HG03175 (cell line): ENCODE results near the gene FZR1.

Source experiments
- ATAC-seq: cut with Tn5 transposase; IDR thresholded peaks from one replicate; pipeline ENCODE4 v1.9.1; 2021; ENCODE audit warnings: mild to moderate bottlenecking, moderate library complexity; ENCODE audit not compliant: unreplicated experiment

The FZR1 gene

DNA sequence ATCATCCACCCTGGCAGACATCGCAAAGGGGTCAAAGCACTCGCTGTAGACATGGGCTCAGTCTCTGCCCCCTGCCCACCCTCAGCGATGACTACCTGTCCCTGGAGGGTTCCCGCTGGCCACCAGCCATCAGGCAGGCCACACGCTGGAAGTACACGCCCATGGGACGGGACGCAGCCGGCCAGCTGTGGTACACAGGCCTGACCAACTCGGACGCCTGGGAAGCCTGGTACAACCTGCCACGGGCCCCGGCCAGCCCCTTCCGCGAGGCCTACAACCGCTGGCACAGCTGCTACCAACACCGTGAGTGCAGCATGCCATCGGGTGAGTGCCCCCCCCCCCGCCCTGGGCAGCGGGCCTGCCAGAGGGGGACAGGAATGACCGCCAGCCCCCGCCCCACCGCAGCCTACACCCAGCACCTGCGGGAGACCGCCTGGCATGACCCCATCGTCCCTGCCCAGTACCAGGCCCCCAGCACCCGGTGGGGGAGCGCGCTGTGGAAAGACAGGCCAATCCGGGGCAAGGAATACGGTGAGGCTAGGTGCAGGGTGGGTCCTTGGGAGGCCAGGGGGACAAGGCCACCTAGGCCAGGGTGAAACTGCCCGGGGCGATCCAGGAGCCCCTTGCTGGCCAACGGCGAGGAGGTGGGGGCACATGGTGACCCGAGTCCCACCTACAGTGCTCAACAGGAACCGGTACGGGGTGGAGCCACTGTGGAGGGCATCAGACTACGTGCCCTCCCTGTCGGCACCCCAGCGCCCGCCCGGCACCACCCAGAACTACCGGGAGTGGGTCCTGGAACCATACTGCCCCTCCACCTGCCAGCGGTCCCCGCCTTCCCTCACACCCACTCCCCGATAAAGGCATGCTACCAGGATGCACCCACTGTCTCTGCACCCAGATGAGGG, 37.3 kb downstream of the FZR1 start:
- no peak for ATAC-seq

DNA sequence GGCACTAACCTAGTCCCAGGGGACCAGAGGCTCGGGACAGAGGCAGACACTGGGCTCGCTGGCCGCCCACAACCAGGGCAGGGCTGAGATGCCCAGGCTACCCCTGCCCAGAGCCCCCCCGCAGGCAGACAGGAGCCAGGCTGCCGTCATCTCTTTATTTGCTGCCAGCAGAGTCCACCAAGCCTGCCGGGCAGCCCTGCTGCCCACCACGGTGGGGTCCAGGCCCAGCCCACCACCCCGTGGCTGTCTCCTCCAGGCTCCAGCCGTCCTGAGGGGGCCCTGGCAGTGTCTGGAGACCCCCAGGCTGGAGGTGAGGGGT, 37.9 kb downstream of the FZR1 start:
- ATAC-seq, result no peak

DNA sequence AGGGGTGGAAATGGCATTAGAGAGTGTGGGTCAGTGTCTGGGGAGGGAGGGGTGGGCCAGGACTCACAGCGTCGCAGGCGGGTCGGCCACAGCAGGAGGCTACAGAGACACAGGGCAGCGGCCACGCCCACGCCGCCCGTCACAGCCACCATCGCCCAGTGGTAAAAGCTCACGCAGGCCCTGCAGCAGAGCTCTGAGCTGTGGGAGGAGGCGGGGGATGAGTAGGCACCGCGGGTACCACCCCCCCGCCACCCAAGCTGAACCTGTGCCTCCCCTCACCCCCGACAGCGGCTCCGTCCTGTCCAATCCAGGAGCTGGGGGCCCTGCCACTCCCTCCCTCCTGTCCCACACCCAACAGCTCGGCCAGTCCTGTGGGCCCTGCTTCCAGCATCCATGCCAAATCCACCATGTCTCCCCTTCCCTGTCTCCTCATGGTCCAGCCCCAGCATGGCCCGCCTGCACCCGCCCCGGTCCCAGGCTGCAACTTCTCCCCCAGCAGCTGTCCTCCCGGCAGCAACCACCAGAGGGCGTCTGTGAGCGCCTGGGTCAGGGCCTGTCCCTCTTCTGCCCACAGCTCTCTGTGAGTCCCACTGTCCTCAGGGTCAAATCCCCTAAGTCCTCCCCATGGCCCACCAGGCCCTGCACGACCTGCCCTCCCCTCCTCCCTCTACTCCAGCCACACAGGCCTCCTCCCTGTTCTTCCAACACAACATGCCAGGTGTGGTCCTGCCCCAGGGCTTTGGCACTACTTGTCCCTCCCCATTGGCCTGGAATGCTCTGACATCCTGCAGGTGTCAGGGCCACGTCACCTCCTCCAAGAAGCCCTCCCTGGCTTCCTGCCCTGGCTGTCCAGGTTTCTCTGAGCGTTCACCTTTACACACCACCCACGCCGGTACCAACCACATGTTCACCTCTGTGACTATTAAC, 38.9 kb downstream of the FZR1 start:
- ATAC-seq, result no peak

DNA sequence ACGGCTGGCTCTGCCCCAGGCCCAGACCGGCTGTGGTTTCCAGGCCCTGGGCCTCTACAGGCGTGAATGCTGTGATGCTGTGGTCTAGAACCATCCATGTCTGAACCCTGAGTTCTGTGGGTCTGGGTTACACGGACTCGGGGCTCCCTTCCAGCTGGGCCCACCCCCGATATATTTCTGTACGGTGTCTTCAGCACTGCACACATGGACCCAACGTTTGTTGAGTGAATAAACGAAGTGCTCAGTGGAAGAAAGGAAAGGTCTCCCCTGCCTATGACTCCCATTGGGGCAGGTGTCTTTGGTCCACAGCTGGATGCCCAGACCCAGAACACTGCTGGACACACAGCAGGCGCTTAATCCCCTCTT, 39.5 kb downstream of the FZR1 start:
- no peak for ATAC-seq

DNA sequence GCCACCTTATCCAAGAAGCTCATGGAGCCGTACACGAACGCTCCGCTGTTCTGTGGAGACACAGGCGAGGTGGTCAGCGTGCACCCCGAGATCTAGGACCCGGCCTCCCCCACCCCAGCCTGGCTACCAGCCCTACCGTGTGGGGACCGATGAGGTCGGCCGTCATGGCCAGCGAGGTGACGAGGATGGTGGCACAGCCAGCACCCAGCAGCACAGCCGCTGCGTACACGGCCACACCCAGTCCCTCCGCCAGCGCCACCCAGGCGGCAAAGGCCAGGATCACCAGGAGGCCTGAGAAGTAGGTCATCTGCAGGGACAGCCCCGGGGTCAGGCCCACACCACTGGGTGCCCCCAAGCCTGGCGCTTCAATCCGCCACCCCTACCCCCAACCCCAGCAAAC, 40.0 kb downstream of the FZR1 start:
- no peak for ATAC-seq

DNA sequence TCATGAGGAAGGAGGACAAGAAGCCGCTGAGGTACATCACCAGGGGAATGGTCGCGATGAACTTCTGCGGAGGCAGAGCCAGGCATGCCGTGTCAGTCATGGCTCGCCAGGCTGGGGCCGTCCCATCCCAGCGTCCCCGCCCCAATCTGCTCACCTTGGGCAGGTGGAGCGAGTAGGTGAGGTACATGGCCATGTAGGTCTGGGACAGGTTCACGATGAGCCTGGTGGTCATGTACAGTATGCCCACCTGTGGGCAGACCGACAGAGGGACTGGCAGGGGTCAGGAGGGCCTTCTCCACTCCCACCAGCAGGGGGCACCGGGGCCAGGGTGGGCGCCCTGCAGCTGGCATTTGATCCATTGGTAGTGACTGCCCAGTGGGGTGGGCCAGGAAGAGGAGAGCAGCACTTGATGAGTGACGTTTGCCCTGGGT, 41.2 kb downstream of the FZR1 start:
- no peak for ATAC-seq

DNA sequence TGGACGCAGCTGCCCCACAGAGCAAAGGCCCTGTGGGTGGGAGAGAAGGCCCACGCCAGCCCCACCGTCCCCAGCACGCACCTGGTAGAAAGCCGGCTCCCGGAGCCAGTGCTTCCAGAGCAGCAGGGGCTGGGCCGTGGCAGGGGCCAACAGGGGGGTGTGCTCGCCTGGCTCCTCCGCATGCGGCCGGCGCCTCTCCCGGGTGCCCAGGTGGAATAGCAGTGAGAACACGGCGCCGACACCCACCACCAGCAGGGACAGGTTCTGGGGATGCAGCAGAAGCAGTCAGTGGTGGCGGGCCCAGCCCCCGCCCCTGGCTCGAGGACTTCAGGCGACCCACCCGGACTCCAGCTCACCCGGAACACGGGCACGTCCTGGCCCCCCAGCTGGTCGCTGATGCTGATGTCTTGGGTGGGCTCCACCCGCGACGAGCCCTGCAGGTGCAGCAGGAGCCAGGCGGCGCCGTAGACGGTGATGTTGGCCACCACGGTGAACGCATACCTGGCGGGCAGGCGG, 41.7 kb downstream of the FZR1 start:
- ATAC-seq, result no peak

DNA sequence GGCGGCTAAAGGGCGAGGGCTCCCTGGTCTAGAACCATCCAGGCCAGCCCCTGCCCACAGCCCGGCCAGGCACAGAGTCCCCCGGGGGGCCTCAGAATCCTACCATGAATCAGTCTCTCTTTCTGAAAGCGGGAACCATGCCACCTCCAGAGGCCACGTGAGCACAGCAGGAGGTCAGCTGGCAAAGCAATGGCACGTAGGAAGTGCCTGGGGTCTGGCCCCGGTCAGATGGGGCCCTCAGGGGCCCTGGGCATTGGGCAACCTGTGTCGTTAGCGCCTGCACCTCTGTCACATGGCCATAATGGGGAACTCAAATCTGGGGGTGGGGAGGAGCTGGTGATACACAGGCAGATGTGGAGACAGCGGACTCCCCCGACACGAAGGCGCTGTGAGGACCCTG, 42.5 kb downstream of the FZR1 start:
- ATAC-seq, result no peak

DNA sequence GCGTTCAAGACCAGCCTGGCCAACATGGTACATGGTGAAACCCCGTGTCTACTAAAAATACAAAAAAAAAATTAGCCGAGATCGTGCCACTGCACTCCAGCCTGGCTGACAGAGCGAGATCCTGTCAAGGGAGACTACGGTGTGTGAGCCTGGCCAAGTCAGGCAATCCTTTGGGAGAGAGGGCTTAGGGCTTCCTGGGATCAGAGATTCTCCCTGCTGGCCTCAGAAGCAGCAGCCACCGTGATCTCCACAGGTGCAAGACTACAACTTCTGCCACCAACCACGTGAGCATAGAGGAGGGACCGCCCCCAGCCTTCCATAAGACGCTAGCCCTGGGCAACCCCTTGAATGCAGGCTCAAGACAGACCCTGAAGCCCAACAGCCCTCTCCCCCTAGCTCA, 43.7 kb downstream of the FZR1 start:
- no peak for ATAC-seq

DNA sequence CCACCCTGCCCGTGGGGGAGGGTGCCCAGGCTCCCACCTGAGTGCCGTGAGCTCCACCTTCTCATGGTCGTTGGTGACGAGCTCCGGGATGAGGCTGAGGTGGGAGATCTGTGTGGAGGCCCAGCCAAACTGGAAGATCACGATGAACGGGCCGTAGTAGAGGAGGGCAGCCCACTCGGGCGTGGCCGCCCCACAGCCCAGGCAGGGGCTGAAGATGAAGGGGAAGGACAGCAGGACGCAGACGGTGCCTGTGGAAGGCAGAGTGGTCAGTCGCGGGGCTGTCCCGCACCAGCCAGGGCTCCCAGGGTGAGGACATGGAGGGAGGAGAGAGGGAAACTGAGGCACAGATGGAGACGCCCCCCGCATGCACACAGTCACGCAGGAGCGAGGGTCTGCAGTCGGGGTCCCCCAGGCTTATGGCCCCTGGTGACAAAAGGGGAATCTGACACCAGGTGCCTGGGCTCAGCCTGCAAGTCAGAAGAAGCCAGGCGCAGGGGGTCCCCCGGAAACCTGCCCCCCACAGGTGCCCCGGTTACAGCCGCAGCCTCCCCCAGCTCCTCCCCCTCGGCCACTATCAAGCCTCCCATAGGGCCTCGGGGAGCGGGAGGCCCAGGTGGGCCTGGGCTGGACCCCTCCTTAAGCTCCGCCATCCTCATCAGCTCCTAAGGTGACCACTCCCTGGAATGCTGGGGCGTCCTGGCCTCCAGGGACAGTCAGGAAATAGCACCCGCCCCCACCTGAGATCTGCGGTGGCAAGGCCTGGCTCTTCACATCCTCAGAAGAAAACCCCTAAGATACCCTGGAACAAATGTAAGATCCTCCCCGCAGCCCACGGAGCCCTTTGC, 45.1 kb downstream of the FZR1 start:
- ATAC-seq, result no peak

DNA sequence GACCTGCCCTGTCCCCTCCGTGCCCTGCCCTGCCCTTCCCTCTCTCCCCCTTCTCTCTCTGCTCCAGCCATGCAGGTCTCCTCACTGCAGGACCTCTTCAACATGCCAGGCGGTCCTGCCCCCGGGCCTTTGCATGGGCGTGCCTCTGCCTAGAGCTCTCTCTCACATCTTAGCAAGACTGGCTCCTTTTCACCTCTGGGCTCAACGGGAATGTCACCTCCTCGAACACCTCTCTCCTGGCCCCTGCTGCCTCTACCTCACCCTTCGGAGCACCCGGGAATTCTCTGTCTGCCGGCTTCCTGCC, 45.6 kb downstream of the FZR1 start:
- no peak for ATAC-seq

DNA sequence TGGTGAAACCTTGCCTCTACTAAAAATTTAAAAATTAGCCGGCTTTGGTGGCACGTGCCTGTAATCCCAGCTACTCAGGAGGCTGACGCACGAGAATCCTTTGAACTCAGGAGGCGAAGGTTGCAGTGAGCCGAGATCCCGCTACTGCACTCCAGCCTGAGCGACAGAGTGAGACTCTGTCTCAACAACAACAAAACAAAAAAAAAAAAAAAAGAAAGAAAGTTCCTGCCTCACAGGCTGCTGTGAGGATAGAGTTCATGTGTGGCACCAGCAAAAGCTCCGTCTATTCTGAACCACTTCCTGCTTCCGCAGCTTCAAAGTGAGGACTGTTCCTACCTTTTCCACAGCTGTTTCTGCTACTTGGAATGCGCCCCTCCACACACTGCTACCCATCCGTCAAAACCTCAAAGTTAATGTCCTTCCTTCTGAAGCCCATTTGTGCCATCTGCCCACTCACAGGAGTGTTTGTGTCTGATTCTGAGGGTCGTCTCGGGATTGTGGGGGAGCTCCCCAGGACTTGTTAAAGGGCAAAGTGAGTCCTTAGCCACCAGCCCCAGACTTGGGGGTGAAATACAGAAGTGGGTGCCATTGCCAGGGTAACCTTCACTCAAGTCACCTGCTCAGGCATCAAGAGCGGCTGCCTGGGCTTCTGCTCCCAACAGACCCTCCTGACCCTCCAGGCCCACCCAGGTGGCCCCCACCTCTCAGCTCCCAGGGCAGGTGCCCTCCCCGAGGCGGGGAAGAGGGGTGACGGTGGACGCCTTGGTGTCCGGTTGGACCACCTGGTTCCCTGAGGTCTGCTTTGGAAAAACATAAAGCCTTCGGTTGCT, 48.4 kb downstream of the FZR1 start:
- ATAC-seq, result no peak

DNA sequence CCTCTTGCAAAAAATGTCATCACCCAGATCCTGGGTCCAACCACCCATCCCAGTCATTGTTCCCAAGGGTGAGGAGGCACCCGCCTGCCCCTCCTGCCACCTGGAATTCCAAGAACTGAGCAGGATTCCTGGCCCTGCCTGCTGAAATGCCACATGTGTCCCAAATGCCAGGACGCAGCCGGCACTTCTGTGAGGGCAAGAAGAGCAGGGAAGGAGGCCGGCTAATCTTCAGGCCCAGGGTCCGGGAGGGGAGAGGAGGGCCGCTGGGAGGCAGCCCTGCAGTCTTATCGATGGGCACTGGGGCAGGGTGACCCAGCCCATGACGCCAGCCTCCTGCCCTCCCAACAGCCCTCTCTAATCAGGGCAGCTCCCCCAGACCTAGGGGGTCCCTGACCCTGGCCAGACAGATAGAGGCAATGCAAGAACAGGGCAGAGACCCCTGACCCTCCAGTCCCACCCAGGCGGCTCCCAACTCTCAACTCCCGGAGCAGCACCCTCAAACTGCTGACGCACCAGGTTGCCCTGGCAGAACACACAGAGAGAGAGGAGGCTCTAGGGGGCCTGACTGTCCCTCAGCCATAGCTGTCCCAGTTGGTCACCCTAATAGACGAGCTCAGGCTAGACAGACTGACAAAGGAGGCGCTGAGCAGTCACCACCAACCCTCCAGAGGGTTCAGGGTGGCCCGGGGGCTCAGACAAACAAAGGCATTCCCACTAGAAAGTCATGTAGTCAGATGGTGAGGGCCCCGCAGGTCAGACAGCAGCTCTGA, 49.7 kb downstream of the FZR1 start:
- ATAC-seq, result no peak

DNA sequence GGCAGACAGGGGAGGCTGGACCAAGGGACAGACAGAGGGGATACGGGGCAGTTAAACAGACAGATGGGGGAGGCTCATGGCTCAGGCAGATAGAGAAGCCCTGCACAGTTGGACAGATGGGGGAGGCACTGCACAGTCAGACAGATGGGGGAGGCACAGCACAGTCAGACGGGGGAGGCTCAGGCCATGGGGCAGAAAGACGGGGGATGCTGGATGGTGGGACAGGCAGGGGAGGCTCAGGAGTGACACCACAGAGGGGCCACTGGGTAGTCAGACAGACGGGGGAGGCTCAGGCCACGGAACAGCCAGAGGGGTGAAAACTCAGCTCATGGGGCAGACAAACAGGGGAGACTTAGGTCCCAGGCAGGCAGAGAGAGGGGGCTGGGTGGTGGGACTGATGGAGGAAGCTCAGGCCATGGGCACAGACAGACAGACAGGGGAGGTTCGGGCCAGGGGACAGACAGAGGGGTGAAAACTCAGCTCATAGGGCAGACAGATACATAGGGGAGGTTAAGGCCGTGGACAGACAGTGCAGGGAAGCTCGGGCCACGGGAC, 50.4 kb downstream of the FZR1 start:
- no peak for ATAC-seq

DNA sequence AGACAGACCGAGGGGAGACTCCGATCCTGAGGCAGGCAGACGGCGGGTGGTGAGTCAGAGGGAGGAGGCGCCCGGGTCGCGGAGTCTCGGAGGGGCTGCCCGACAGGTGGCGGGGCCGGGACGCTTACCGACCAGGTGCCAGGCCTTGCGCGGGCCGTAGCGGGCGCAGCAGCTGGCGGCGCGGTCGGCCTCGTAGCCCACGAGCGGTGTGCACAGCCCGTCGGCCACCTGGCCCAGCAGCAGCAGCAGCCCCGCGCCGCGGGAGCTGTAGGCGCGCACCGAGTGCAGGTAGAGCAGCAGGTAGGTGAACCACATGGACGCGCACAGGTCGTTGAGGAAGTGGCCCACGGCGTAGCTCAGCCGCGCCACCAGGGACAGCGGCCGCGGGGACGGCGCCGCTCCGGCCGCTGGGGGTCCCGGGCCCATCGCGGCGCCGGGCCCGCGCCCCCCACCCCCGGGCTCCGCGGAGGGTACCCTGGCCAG, 50.9 kb downstream of the FZR1 start:
- peak; percentile 34 for ATAC-seq

DNA sequence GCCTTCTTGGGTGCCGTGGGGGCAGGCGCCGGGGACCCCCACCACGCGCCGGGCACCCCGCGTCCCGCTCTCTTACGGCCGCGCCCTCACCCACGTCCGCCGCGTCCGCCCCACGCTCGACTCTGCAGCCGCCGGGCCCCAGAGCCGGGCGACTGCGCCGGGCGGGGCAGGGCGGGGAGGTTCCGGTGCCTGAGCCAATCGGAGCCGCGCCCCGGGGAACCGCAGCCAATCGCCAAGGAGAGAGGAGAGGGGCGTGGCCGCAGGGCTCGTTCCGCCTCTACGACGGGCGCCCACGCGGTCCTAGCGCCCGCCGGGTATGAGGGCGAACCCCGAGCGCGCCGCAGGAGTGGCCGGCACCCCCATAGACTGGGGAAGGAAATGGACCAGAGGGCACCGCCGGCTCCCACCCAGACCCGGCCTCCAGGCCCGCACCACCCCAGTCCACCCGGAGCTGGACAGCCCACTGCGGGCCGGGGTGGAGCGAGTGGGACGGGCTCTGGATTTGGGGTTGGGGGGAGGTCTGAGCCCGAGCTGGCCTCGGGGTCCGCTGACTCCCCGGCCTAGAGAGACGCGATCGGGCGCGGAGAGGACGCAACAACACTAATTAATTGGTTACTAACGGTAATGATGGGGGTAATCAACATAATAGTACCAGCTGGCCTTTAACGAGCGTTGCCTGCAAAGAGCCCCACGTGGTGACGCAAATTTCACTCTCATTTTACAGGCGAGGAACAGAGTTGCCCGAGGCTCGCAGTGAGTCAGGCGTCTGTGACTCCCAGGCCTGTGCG, 51.5 kb downstream of the FZR1 start, which contains the start of gene MFSD12:
Gene MFSD12, minus strand, starts transcription at position 126 of the 788 bp plus-strand sequence. CDS start 183 bp downstream, outside the sequence.
- peak; percentile 89 for ATAC-seq

DNA sequence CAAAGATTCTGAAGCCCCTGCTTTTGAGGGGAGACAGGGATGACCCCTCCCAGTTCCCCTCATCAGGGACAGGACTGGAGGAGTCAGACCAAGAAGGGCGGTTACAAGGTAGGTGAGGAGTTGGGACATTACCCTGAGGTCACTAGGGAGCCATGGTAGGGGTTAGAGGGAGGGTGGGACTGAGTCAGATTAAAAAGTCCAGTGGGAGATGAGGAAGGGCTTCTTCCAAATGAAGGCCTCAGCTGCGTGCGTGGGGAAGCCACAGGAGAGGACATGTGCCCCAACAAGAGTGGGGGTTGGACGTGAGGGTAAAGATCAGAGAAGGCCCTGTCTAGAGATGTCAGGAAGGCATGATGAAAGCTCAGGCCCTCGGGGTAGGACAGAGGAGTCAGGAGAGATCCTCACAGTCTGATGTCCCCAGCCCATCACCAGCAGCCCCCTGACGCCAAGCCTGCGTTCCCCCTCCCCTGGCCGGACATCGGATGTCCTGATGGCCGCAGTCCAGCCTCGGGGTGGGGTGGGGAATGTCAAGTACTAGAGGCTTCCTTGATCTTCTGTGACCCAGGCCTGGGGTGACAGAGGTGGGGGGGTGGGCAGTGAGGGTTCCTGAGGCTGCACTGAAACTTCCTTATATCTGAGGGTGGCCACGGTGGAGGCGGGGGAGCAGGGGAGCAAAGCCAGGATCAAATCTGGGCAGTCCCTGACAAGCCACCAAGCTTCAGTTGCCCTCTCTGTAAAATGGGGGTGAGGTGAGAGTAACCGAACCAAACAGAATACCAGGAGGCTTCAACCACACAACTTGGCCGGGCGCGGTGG, 57.8 kb downstream of the FZR1 start:
- ATAC-seq, result no peak
